H9 (cell line): ENCODE data around the gene PAPOLA. TPM values are rescaled to one million over a fixed set of nuclear protein-coding genes. Genes with fewer than 3 reads are reported as not detected.

ENCODE experiments used
- DNase-seq: peaks from one replicate; pipeline ENCODE4 v3.0.0-alpha.2; 2017
- H2AFZ ChIP-seq: one replicate; pipeline ENCODE4 v1.6.1; 2013; ENCODE audit warnings: mild to moderate bottlenecking, low read length, control low read depth, moderate library complexity
- H2AK5ac ChIP-seq: 2 replicates; pipeline ENCODE4 v1.6.1; 2013; ENCODE audit warnings: low read length, control low read depth, mixed read lengths; ENCODE audit not compliant: insufficient read length
- H2BK120ac ChIP-seq: one replicate; pipeline ENCODE4 v1.6.1; 2013; ENCODE audit warnings: low read depth, mild to moderate bottlenecking, low read length, control low read depth, inconsistent platforms; ENCODE audit not compliant: poor library complexity, severe bottlenecking
- H2BK12ac ChIP-seq: 2 replicates; pipeline ENCODE4 v1.6.1; 2013; ENCODE audit warnings: low read length, control low read depth, mixed read lengths, low read depth; ENCODE audit not compliant: insufficient read length
- H2BK15ac ChIP-seq: 2 replicates; pipeline ENCODE4 v1.6.1; 2013; ENCODE audit warnings: low read depth, low read length, control low read depth
- H2BK20ac ChIP-seq: one replicate; pipeline ENCODE4 v1.6.1; 2013; ENCODE audit warnings: low read depth, mild to moderate bottlenecking, low read length, control low read depth, inconsistent platforms; ENCODE audit not compliant: poor library complexity, severe bottlenecking
- H2BK5ac ChIP-seq: 2 replicates; pipeline ENCODE4 v1.6.1; 2013; ENCODE audit warnings: low read length, control low read depth, mixed read lengths; ENCODE audit not compliant: insufficient read length
- H3K14ac ChIP-seq: 2 replicates; pipeline ENCODE4 v1.6.1; 2013; ENCODE audit warnings: low read length, control low read depth; ENCODE audit not compliant: insufficient read depth
- H3K18ac ChIP-seq: 2 replicates; pipeline ENCODE4 v1.6.1; 2013; ENCODE audit warnings: low read depth, mild to moderate bottlenecking, mixed read lengths, low read length, control low read depth; ENCODE audit not compliant: insufficient read length
- H3K23ac ChIP-seq: 2 replicates; pipeline ENCODE4 v1.6.1; 2013; ENCODE audit warnings: low read length, control low read depth, mixed read lengths, low read depth; ENCODE audit not compliant: insufficient read length
- H3K23me2 ChIP-seq: 2 replicates; pipeline ENCODE4 v1.6.1; 2013; ENCODE audit warnings: low read depth, mild to moderate bottlenecking, mixed read lengths, low read length, control low read depth; ENCODE audit not compliant: insufficient read length, poor library complexity, severe bottlenecking
- H3K27ac ChIP-seq: 2 replicates; pipeline ENCODE4 v1.5.1; 2013; ENCODE audit warnings: low read length, control low read depth, mixed read lengths, low read depth; ENCODE audit not compliant: insufficient read length
- H3K27me3 ChIP-seq: 2 replicates; pipeline ENCODE4 v1.6.1; 2013; ENCODE audit warnings: low read length, control low read depth, inconsistent platforms; ENCODE audit not compliant: insufficient read depth
- H3K4ac ChIP-seq: 2 replicates; pipeline ENCODE4 v1.6.1; 2013; ENCODE audit warnings: low read depth, mild to moderate bottlenecking, control low read depth, inconsistent platforms, low read length, moderate library complexity
- H3K4me1 ChIP-seq: 2 replicates; pipeline ENCODE4 v1.6.1; 2013; ENCODE audit warnings: low read length, control low read depth, inconsistent platforms; ENCODE audit not compliant: insufficient read depth
- H3K4me2 ChIP-seq: 2 replicates; pipeline ENCODE4 v1.6.1; 2013; ENCODE audit warnings: low read length, control low read depth, mixed read lengths; ENCODE audit not compliant: insufficient read length, insufficient read depth
- H3K56ac ChIP-seq: 2 replicates; pipeline ENCODE4 v1.6.1; 2013; ENCODE audit warnings: low read depth, mild to moderate bottlenecking, mixed read lengths, low read length, control low read depth; ENCODE audit not compliant: insufficient read length
- H3K79me1 ChIP-seq: 2 replicates; pipeline ENCODE4 v1.6.1; 2013; ENCODE audit warnings: low read depth, mild to moderate bottlenecking, moderate library complexity, low read length, control low read depth, inconsistent platforms; ENCODE audit not compliant: insufficient read depth, poor library complexity, severe bottlenecking
- H3K79me2 ChIP-seq: 2 replicates; pipeline ENCODE4 v1.6.1; 2013; ENCODE audit warnings: low read length, control low read depth, inconsistent platforms; ENCODE audit not compliant: insufficient read depth
- H3K9ac ChIP-seq: 2 replicates; pipeline ENCODE4 v1.6.1; 2013; ENCODE audit warnings: low read length, control low read depth, mixed read lengths; ENCODE audit not compliant: insufficient read length; ENCODE audit errors: extremely low read depth
- H3K9me3 ChIP-seq: one replicate; pipeline ENCODE4 v1.6.1; 2013; ENCODE audit warnings: low read depth, low read length, inconsistent platforms; ENCODE audit not compliant: control insufficient read depth
- H3T11ph ChIP-seq: one replicate; pipeline ENCODE4 v1.6.1; 2013; ENCODE audit warnings: mild to moderate bottlenecking, low read length, control low read depth, inconsistent platforms
- H4K20me1 ChIP-seq: one replicate; pipeline ENCODE4 v1.6.1; 2013; ENCODE audit not compliant: control insufficient read depth, insufficient read length, insufficient read depth
- H4K5ac ChIP-seq: 2 replicates; pipeline ENCODE4 v1.6.1; 2013; ENCODE audit warnings: low read depth, mild to moderate bottlenecking, mixed read lengths, low read length, control low read depth; ENCODE audit not compliant: insufficient read length
- H4K8ac ChIP-seq: replicated peaks from 2 replicates; pipeline ENCODE4 v1.6.1; 2013; ENCODE audit warnings: low read length, control low read depth, mixed read lengths, low read depth; ENCODE audit not compliant: insufficient read length
- H4K91ac ChIP-seq: 2 replicates; pipeline ENCODE4 v1.6.1; 2013; ENCODE audit warnings: low read depth, mild to moderate bottlenecking, moderate library complexity, mixed read lengths, low read length, control low read depth; ENCODE audit not compliant: insufficient read length
- H3K27ac Mint-ChIP-seq, 3 experiments: 2 replicates in 2 of 3; 3 replicates in 1 of 3; pipeline ENCODE4 v1.8.0; 2020 to 2021; ENCODE audit warnings: mixed read lengths in 3 of 3, mild to moderate bottlenecking in 1 of 3, moderate library complexity in 1 of 3
- H3K27me3 Mint-ChIP-seq: 2 replicates; pipeline ENCODE4 v1.8.0; 2021; ENCODE audit warnings: low read depth, mild to moderate bottlenecking, moderate library complexity, mixed read lengths
- H3K36me3 Mint-ChIP-seq, 3 experiments: 2 replicates in 2 of 3; 3 replicates in 1 of 3; pipeline ENCODE4 v1.8.0; 2020 to 2021; ENCODE audit warnings: low read depth in 3 of 3, mixed read lengths in 3 of 3; ENCODE audit not compliant: insufficient read depth in 1 of 3
- H3K4me1 Mint-ChIP-seq, 2 experiments: 2 replicates each; pipeline ENCODE4 v1.8.0; 2020; ENCODE audit warnings: mixed read lengths in 2 of 2
- H3K4me3 Mint-ChIP-seq, 2 experiments: 2 replicates in 1 of 2; 3 replicates in 1 of 2; pipeline ENCODE4 v1.8.0; 2020 to 2021; ENCODE audit warnings: mild to moderate bottlenecking in 2 of 2, mixed read lengths in 2 of 2, moderate library complexity in 1 of 2
- H3K9me3 Mint-ChIP-seq, 2 experiments: 2 replicates in 1 of 2; 3 replicates in 1 of 2; pipeline ENCODE4 v1.8.0; 2020; ENCODE audit warnings: mild to moderate bottlenecking in 2 of 2, mixed read lengths in 2 of 2, moderate library complexity in 1 of 2
- CTCF ChIP-seq: fragments of 200-600 bp; sonication (generic); conservative IDR thresholded peaks from 3 replicates; pipeline ENCODE4 v1.8.0; 2021; ENCODE audit warnings: antibody characterized with exemption, mild to moderate bottlenecking
- WGBS: extraction: QIAGEN DNeasy Blood & Tissue Kit; methylation state at CpG from one replicate; pipeline ENCODE4 v1.1.7; 2013; ENCODE audit warnings: missing lambda C conversion rate, low lambda C conversion rate, mixed read lengths; ENCODE audit not compliant: insufficient read length; ENCODE audit errors: extremely low coverage; 5-methylcytosine and 5-hydroxymethylcytosine counted together
- total RNA-seq: library from RNA; stranded (reverse); gene quantifications from 2 replicates; pipeline ENCODE4 v1.2.1, GENCODE V29; 2021

PAPOLA gene
- total RNA-seq, 1 experiment from 2014 or later = 188 TPM

- peak overlapping the region in 1 of 3 experiments; percentile 25; a peak in 1 of 7 replicates for H3K27ac Mint-ChIP-seq
- Histone ChIP-seq H3K4me1 (no peaks in the 10 kb centered on the region), H2BK15ac (no peak overlapping the region), H2BK20ac (no peak overlapping the region), H3K9me3 (no peaks in the 10 kb centered on the region), H3T11ph (no peak overlapping the region), H2BK120ac (no peak overlapping the region), H3K9ac (no peak overlapping the region), H3K14ac (no peak overlapping the region), H3K79me2 (no peaks in the 10 kb centered on the region), H2BK12ac (no peak overlapping the region), H4K5ac (no peak overlapping the region), H3K56ac (no peak overlapping the region), H4K91ac (no peak overlapping the region), H4K8ac (no peak overlapping the region), H2AFZ (no peak overlapping the region), H3K4ac (no peak overlapping the region), H3K4me2 (no peak overlapping the region), H3K18ac (no peak overlapping the region), H3K27ac (no peak overlapping the region), H2BK5ac (no peak overlapping the region), H3K27me3 (no peaks in the 10 kb centered on the region), H3K23me2 (no peaks in the 10 kb centered on the region), H4K20me1 (no peaks in the 10 kb centered on the region), H3K79me1 (no peaks in the 10 kb centered on the region), H3K23ac (no peak overlapping the region), H2AK5ac (no peak overlapping the region)
- H3K27me3 Mint-ChIP-seq = no peaks in the 10 kb centered on the region; the same call in 1 of the 2 replicates
- no peak for DNase-seq
- H3K4me1 Mint-ChIP-seq = peaks cover 3 to 4% of the 10 kb centered on the region in 2 experiments; a peak in 1 of 4 replicates
- H3K36me3 Mint-ChIP-seq = no peaks in the 10 kb centered on the region
- H3K4me3 Mint-ChIP-seq = no peak overlapping the region
- TF ChIP-seq CTCF = no peak
- no CpG with 5 or more reads among the region's 4 CpGs for WGBS
- no peaks in the 10 kb centered on the region for H3K9me3 Mint-ChIP-seq
Measured at GRCh38 chr14:96481731-96482314, 20.4 kb upstream of the PAPOLA start.
